Erythroblast (primary cell): Measurements from ENCODE around the gene GHRL.

Experiments
- GATA1 ChIP-seq: IDR thresholded peaks from 2 replicates; pipeline ENCODE4 v1.6.1; 2011; ENCODE audit warnings: low read depth, mild to moderate bottlenecking, control low read depth, low read length, moderate library complexity
- POLR2A ChIP-seq: IDR thresholded peaks from 2 replicates; pipeline ENCODE4 v1.6.1; 2011; ENCODE audit warnings: mild to moderate bottlenecking, low read length

DNA sequence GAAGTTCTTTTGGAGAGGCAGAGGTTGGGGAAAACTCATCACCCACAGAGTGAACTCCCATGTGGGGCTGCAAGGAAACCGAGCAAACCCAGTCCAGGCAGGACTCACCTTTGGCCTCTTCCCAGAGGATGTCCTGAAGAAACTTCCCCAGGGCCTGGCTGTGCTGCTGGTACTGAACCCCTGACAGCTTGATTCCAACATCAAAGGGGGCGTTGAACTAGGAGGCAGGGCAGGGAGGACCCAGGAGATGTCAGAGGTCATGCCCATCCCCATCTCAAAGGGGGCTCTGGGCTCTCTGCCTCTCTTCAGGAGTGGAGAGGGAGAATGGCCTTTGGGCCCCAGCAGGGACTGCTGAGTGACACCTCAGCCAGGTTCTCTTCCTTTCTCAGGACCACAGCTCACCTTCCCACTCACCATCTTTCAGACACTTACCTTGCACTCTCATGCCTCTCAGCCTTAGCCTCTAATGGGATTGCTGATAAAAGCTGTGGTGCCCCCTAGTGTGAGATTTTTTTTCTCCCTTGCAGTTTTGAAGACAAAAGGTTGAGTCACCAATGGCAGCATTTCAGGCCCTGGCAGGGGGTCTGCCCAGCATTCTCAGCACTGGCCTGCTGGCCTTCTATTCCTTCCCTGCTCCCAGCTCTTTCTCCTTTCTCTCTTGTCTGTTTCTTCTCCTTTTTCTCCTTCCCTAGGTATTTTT, 6.0 kb downstream of the GHRL start:
- no peak for TF ChIP-seq POLR2A
- TF ChIP-seq GATA1, result no peak
